ENCODE measurements around the gene CCNJL. TPM values are rescaled to one million over a fixed set of nuclear protein-coding genes. Genes with fewer than 3 reads are reported as not detected.

CCNJL gene
- polyA plus RNA-seq, 2 of the 4 experiments (the other 2 are of a cell fraction): 7.4 to 16.2 TPM

DNA sequence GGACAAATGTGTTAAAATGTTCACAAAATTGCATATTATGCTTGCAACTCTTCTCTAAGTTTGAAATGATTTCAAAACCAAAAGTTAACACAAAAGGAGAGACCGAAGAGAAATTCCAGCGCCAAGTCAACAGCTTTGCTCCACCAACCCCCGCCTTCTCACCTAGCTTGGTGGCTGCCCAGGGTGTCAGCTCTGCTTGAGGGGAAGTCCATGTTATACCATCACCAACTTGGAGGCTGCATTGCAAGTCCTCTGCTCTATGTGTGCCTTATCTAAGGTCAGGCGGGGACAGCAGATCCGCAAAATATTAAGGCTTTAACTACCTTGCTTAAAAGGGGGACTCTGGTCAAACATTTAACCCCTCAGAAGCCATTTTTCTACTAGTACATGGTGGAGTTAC is 14.6 kb downstream of the CCNJL start:
- no peak for DNase-seq (ENCODE audit: low read depth in 1 of 2, low spot score in 1 of 2)
- no peak overlapping the region for H3K27ac ChIP-seq
- ChIA-PET CTCF (interaction anchor here (3.2 kb wide), 1 partner anchor 48 kb away, joined by 11 read pairs; no protein-coding TSS in a partner anchor), POLR2A (no interaction called here)
- H3K4me2 ChIP-seq: no peak overlapping the region
- H3K9me3 ChIP-seq: no peaks in the 10 kb centered on the region
- TF ChIP-seq PHF8 (IDR thresholded peaks at IDR 0.05; ENCODE audit: borderline replicate concordance, low read depth) (no peak), CBX8 (IDR thresholded peaks at IDR 0.05) (no peak), TFCP2L1 (CRISPR knock-in tag; IDR thresholded peaks at IDR 0.05) (no peak), CHD2 (IDR thresholded peaks at IDR 0.05; ENCODE audit: low read length, partially characterized antibody) (no peak), TP53 (CRISPR knock-in tag; IDR thresholded peaks at IDR 0.05) (no peak), RCOR1 (IDR thresholded peaks at IDR 0.05; ENCODE audit: low read depth, low read length) (no peak), EHF (CRISPR knock-in tag; IDR thresholded peaks at IDR 0.05) (no peak), ZNF302 (CRISPR knock-in tag; IDR thresholded peaks at IDR 0.05) (no peak), SREBF2 (IDR thresholded peaks at IDR 0.05) (no peak), ZSCAN20 (CRISPR knock-in tag; IDR thresholded peaks at IDR 0.05) (no peak), RARB (CRISPR knock-in tag; IDR thresholded peaks at IDR 0.05) (no peak), EHMT2 (IDR thresholded peaks at IDR 0.05; ENCODE audit: low read depth) (no peak)
- FAIRE-seq: no peak
- no peak for ATAC-seq
- H3K4me3 ChIP-seq: no peak overlapping the region
- no peaks in the 10 kb centered on the region for H3K4me1 ChIP-seq
- WGBS (ENCODE audit: missing lambda C conversion rate): 94% methylated on average over 5 of the region's 5 CpGs

DNA sequence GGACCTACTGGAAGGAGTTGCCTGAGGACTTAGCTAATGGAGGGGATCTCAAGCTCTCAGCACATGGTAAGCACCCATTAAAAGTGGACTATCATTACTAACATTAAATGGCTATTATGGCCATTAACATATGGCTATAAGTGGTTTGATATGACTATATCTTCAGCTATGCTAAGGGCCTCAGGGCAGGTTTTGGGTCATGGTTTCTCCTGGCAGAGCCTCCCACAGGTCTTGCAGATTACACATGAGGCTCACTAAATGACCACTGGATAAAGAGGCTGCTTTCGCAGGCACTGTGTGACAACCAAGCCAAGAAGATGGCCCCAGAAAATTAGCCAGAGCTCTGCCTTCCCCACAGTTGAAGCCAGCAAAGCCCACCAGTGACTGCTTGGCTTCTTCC is 15.4 kb downstream of the CCNJL start:
- no peak for FAIRE-seq
- Histone ChIP-seq H3K4me1 (no peaks in the 10 kb centered on the region), H3K9me3 (no peaks in the 10 kb centered on the region), H3K27ac (no peak overlapping the region), H3K4me3 (no peak overlapping the region), H3K4me2 (no peak overlapping the region)
- DNase-seq (ENCODE audit: low read depth in 1 of 2, low spot score in 1 of 2): no peak
- WGBS (ENCODE audit: missing lambda C conversion rate): 100% methylated on average over 1 of the region's 1 CpG
- no peak for ATAC-seq
- TF ChIP-seq EHMT2 (IDR thresholded peaks at IDR 0.05; ENCODE audit: low read depth) (no peak), CHD2 (IDR thresholded peaks at IDR 0.05; ENCODE audit: low read length, partially characterized antibody) (no peak), TFCP2L1 (CRISPR knock-in tag; IDR thresholded peaks at IDR 0.05) (no peak), EP300 (IDR thresholded peaks at IDR 0.05) (no peak), HMGXB4 (CRISPR knock-in tag; IDR thresholded peaks at IDR 0.05; ENCODE audit: borderline replicate concordance) (no peak), RCOR1 (IDR thresholded peaks at IDR 0.05; ENCODE audit: low read depth, low read length) (no peak), ZC3H11A (IDR thresholded peaks at IDR 0.05) (no peak), FOXS1 (CRISPR knock-in tag; IDR thresholded peaks at IDR 0.05) (no peak), CBX2 (IDR thresholded peaks at IDR 0.05; ENCODE audit: borderline replicate concordance, low read depth) (no peak), USF2 (IDR thresholded peaks at IDR 0.05) (no peak), CEBPB (IDR thresholded peaks at IDR 0.05) (no peak), ZFP36 (IDR thresholded peaks at IDR 0.05; ENCODE audit: borderline replicate concordance, partially characterized antibody) (no peak), MAFK (IDR thresholded peaks at IDR 0.05; ENCODE audit: partially characterized antibody) (no peak), NFE2L2 (conservative IDR thresholded peaks at IDR 0.05; ENCODE audit: low read length) (no peak), RNF2 (IDR thresholded peaks at IDR 0.05; ENCODE audit: borderline replicate concordance, low read depth) (no peak), ESRRA (IDR thresholded peaks at IDR 0.05; ENCODE audit: borderline replicate concordance, low read length) (no peak), ZSCAN20 (CRISPR knock-in tag; IDR thresholded peaks at IDR 0.05) (no peak), KDM1A (IDR thresholded peaks at IDR 0.05; ENCODE audit: low read depth) (no peak), HOXB13 (CRISPR knock-in tag; IDR thresholded peaks at IDR 0.05; ENCODE audit: low read depth) (no peak)
- TF ChIP-seq, protein P1, sequence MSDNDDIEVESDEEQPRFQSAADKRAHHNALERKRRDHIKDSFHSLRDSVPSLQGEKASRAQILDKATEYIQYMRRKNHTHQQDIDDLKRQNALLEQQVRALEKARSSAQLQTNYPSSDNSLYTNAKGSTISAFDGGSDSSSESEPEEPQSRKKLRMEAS (IDR thresholded peaks at IDR 0.05): no peak
- CTCF ChIA-PET: interaction anchor here (1.0 to 1.3 kb wide), 2 partner anchors 11 to 55 kb away, joined by 3 read pairs; no protein-coding TSS in a partner anchor
- POLR2A ChIA-PET: no interaction called here

Measured in A549 (cell line).